Erythroblast (primary cell): ENCODE measurements around the gene SHB.

Source experiments
- GATA1 ChIP-seq: IDR thresholded peaks from 2 replicates; pipeline ENCODE4 v1.6.1; 2011; ENCODE audit warnings: low read depth, mild to moderate bottlenecking, control low read depth, low read length, moderate library complexity
- POLR2A ChIP-seq: IDR thresholded peaks from 2 replicates; pipeline ENCODE4 v1.6.1; 2011; ENCODE audit warnings: mild to moderate bottlenecking, low read length

DNA sequence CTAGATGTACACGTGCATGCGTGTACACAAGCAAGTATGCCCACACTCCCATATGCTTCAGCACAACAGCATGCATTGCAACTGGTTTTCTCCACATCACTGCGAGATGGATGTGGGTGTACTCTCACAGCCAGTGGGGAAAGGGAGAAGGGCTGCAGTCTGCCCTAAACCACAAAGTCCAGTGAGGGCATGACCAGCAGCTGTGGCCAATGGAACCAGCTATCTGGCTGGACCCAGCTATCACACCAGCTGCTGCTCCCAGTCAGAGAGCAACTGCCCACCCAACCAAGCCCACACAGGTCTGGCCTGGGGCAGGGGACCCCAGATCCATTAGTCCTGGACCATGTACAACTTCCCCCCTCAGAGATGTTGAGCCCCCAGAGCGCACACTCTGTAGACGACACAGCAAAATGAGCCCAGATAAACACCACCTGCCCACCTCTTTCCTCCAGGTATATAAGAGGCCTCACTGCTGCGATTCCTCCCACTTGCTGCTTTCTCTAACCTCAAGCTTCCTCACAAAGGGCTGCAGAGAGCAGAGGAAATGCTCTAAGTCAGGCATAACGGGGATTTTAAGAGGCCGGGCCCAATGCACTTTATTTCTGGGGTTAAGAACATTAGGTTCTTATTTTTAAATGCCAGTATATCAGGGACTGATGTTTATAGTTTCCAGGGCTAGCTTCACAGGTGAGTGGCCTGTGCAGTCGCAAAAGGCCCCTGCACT is 39.0 kb downstream of the SHB start:
- no peak for TF ChIP-seq POLR2A
- no peak for TF ChIP-seq GATA1
